HL-60 (cell line): ENCODE results near the gene EPHA1.
A peak's percentile ranks its signal among the peaks of the same experiment; 100 is the strongest.

Experiments used
- DNase-seq, 2 experiments: peaks; one replicate each; pipeline ENCODE4 v3.0.0-alpha.2; 2010 to 2020; ENCODE audit warnings: low read depth in 1 of 2, low spot score in 1 of 2
- H3K27ac ChIP-seq: fragments of 250-450 bp; sonication (Bioruptor Pico); replicated peaks from 2 replicates; pipeline ENCODE4 v1.5.1; 2020; ENCODE audit warnings: mild to moderate bottlenecking, moderate library complexity
- H3K27me3 ChIP-seq: fragments of 250-450 bp; sonication (Bioruptor Pico); 2 replicates; pipeline ENCODE4 v1.5.1; 2021; ENCODE audit warnings: mild to moderate bottlenecking, moderate library complexity; ENCODE audit not compliant: insufficient read depth, poor library complexity, severe bottlenecking
- H3K4me3 ChIP-seq: replicated peaks from 2 replicates; pipeline ENCODE4 v1.5.1; 2011; ENCODE audit warnings: mild to moderate bottlenecking, control low read depth, low read length; ENCODE audit not compliant: insufficient read depth
- CTCF ChIP-seq: IDR thresholded peaks from one replicate; pipeline ENCODE4 v1.5.1; 2011; ENCODE audit warnings: low read length, control low read depth, inconsistent platforms; ENCODE audit not compliant: insufficient read depth
- GABPA ChIP-seq: IDR thresholded peaks from 2 replicates; pipeline ENCODE4 v1.6.1; 2012; ENCODE audit warnings: low read depth
- POLR2AphosphoS5 ChIP-seq: IDR thresholded peaks from 2 replicates; pipeline ENCODE4 v1.6.1; 2012; ENCODE audit warnings: low read depth
- REST ChIP-seq: IDR thresholded peaks from 2 replicates; pipeline ENCODE4 v1.6.1; 2012; ENCODE audit warnings: low read depth; ENCODE audit not compliant: insufficient replicate concordance
- SPI1 ChIP-seq: IDR thresholded peaks from 2 replicates; pipeline ENCODE4 v1.6.1; 2012; ENCODE audit warnings: low read depth, mild to moderate bottlenecking, borderline replicate concordance
- long read RNA-seq: library from polyadenylated mRNA; unstranded; transcript quantifications from one replicate; pipeline ENCODE4 v2.0.0, GENCODE V29; 2020

EPHA1 gene
- long read RNA-seq, partial matches to known transcripts = 1 of 3 reads
- long read RNA-seq, other reads (novel, unspliced or antisense) = 2 of 3 reads

- Histone ChIP-seq H3K4me3 (peak within 1 kb of the TSS; percentile 36), H3K27ac (peak within 1 kb of the TSS; percentile 69), H3K27me3 (no peaks in the 10 kb centered on the region)
- TF ChIP-seq REST (no peak), GABPA (no peak), CTCF (no peak), POLR2AphosphoS5 (no peak), SPI1 (no peak)
- peak in 1 of 2 experiments; percentile 33 for DNase-seq
Observed at GRCh38 chr7:143408686-143409561, at the start of gene EPHA1. TSS of gene EPHA1 (minus strand) at chr7:143408856. CDS start at chr7:143408805, 51 bp downstream.

GRCh38 chr7:143458263-143458662, 49.6 kb upstream of the EPHA1 start:
- DNase-seq = no peak
- no peaks in the 10 kb centered on the region for H3K27me3 ChIP-seq
- H3K4me3 ChIP-seq = no peak overlapping the region
- TF ChIP-seq POLR2AphosphoS5 = no peak
- no peak for TF ChIP-seq CTCF
- no peak for TF ChIP-seq GABPA
- no peak for TF ChIP-seq SPI1
- no peak for TF ChIP-seq REST
- H3K27ac ChIP-seq = no peak overlapping the region

GRCh38 chr7:143456992-143457793, 48.5 kb upstream of the EPHA1 start:
- Histone ChIP-seq H3K4me3 (no peak overlapping the region), H3K27me3 (no peaks in the 10 kb centered on the region), H3K27ac (no peak overlapping the region)
- TF ChIP-seq REST = no peak
- no peak for TF ChIP-seq GABPA
- TF ChIP-seq CTCF = no peak
- TF ChIP-seq POLR2AphosphoS5 = no peak
- no peak for TF ChIP-seq SPI1
- no peak for DNase-seq
